H9 (cell line): ENCODE measurements around the gene CXorf66. TPM values are rescaled to one million over a fixed set of nuclear protein-coding genes. Genes with fewer than 3 reads are reported as not detected.

Source experiments
- DNase-seq: peaks from one replicate; pipeline ENCODE4 v3.0.0-alpha.2; 2017
- H2AFZ ChIP-seq: one replicate; pipeline ENCODE4 v1.6.1; 2013; ENCODE audit warnings: mild to moderate bottlenecking, low read length, control low read depth, moderate library complexity
- H2AK5ac ChIP-seq: 2 replicates; pipeline ENCODE4 v1.6.1; 2013; ENCODE audit warnings: low read length, control low read depth, mixed read lengths; ENCODE audit not compliant: insufficient read length
- H2BK120ac ChIP-seq: one replicate; pipeline ENCODE4 v1.6.1; 2013; ENCODE audit warnings: low read depth, mild to moderate bottlenecking, low read length, control low read depth, inconsistent platforms; ENCODE audit not compliant: poor library complexity, severe bottlenecking
- H2BK12ac ChIP-seq: 2 replicates; pipeline ENCODE4 v1.6.1; 2013; ENCODE audit warnings: low read length, control low read depth, mixed read lengths, low read depth; ENCODE audit not compliant: insufficient read length
- H2BK15ac ChIP-seq: 2 replicates; pipeline ENCODE4 v1.6.1; 2013; ENCODE audit warnings: low read depth, low read length, control low read depth
- H2BK20ac ChIP-seq: one replicate; pipeline ENCODE4 v1.6.1; 2013; ENCODE audit warnings: low read depth, mild to moderate bottlenecking, low read length, control low read depth, inconsistent platforms; ENCODE audit not compliant: poor library complexity, severe bottlenecking
- H2BK5ac ChIP-seq: 2 replicates; pipeline ENCODE4 v1.6.1; 2013; ENCODE audit warnings: low read length, control low read depth, mixed read lengths; ENCODE audit not compliant: insufficient read length
- H3K14ac ChIP-seq: 2 replicates; pipeline ENCODE4 v1.6.1; 2013; ENCODE audit warnings: low read length, control low read depth; ENCODE audit not compliant: insufficient read depth
- H3K18ac ChIP-seq: 2 replicates; pipeline ENCODE4 v1.6.1; 2013; ENCODE audit warnings: low read depth, mild to moderate bottlenecking, mixed read lengths, low read length, control low read depth; ENCODE audit not compliant: insufficient read length
- H3K23ac ChIP-seq: 2 replicates; pipeline ENCODE4 v1.6.1; 2013; ENCODE audit warnings: low read length, control low read depth, mixed read lengths, low read depth; ENCODE audit not compliant: insufficient read length
- H3K23me2 ChIP-seq: 2 replicates; pipeline ENCODE4 v1.6.1; 2013; ENCODE audit warnings: low read depth, mild to moderate bottlenecking, mixed read lengths, low read length, control low read depth; ENCODE audit not compliant: insufficient read length, poor library complexity, severe bottlenecking
- H3K27ac ChIP-seq: 2 replicates; pipeline ENCODE4 v1.5.1; 2013; ENCODE audit warnings: low read length, control low read depth, mixed read lengths, low read depth; ENCODE audit not compliant: insufficient read length
- H3K27me3 ChIP-seq: 2 replicates; pipeline ENCODE4 v1.6.1; 2013; ENCODE audit warnings: low read length, control low read depth, inconsistent platforms; ENCODE audit not compliant: insufficient read depth
- H3K4ac ChIP-seq: 2 replicates; pipeline ENCODE4 v1.6.1; 2013; ENCODE audit warnings: low read depth, mild to moderate bottlenecking, control low read depth, inconsistent platforms, low read length, moderate library complexity
- H3K4me1 ChIP-seq: 2 replicates; pipeline ENCODE4 v1.6.1; 2013; ENCODE audit warnings: low read length, control low read depth, inconsistent platforms; ENCODE audit not compliant: insufficient read depth
- H3K4me2 ChIP-seq: 2 replicates; pipeline ENCODE4 v1.6.1; 2013; ENCODE audit warnings: low read length, control low read depth, mixed read lengths; ENCODE audit not compliant: insufficient read length, insufficient read depth
- H3K56ac ChIP-seq: 2 replicates; pipeline ENCODE4 v1.6.1; 2013; ENCODE audit warnings: low read depth, mild to moderate bottlenecking, mixed read lengths, low read length, control low read depth; ENCODE audit not compliant: insufficient read length
- H3K79me1 ChIP-seq: 2 replicates; pipeline ENCODE4 v1.6.1; 2013; ENCODE audit warnings: low read depth, mild to moderate bottlenecking, moderate library complexity, low read length, control low read depth, inconsistent platforms; ENCODE audit not compliant: insufficient read depth, poor library complexity, severe bottlenecking
- H3K79me2 ChIP-seq: 2 replicates; pipeline ENCODE4 v1.6.1; 2013; ENCODE audit warnings: low read length, control low read depth, inconsistent platforms; ENCODE audit not compliant: insufficient read depth
- H3K9ac ChIP-seq: 2 replicates; pipeline ENCODE4 v1.6.1; 2013; ENCODE audit warnings: low read length, control low read depth, mixed read lengths; ENCODE audit not compliant: insufficient read length; ENCODE audit errors: extremely low read depth
- H3K9me3 ChIP-seq: one replicate; pipeline ENCODE4 v1.6.1; 2013; ENCODE audit warnings: low read depth, low read length, inconsistent platforms; ENCODE audit not compliant: control insufficient read depth
- H3T11ph ChIP-seq: one replicate; pipeline ENCODE4 v1.6.1; 2013; ENCODE audit warnings: mild to moderate bottlenecking, low read length, control low read depth, inconsistent platforms
- H4K20me1 ChIP-seq: one replicate; pipeline ENCODE4 v1.6.1; 2013; ENCODE audit not compliant: control insufficient read depth, insufficient read length, insufficient read depth
- H4K5ac ChIP-seq: 2 replicates; pipeline ENCODE4 v1.6.1; 2013; ENCODE audit warnings: low read depth, mild to moderate bottlenecking, mixed read lengths, low read length, control low read depth; ENCODE audit not compliant: insufficient read length
- H4K8ac ChIP-seq: replicated peaks from 2 replicates; pipeline ENCODE4 v1.6.1; 2013; ENCODE audit warnings: low read length, control low read depth, mixed read lengths, low read depth; ENCODE audit not compliant: insufficient read length
- H4K91ac ChIP-seq: 2 replicates; pipeline ENCODE4 v1.6.1; 2013; ENCODE audit warnings: low read depth, mild to moderate bottlenecking, moderate library complexity, mixed read lengths, low read length, control low read depth; ENCODE audit not compliant: insufficient read length
- H3K27ac Mint-ChIP-seq, 3 experiments: 2 replicates in 2 of 3; 3 replicates in 1 of 3; pipeline ENCODE4 v1.8.0; 2020 to 2021; ENCODE audit warnings: mixed read lengths in 3 of 3, mild to moderate bottlenecking in 1 of 3, moderate library complexity in 1 of 3
- H3K27me3 Mint-ChIP-seq: 2 replicates; pipeline ENCODE4 v1.8.0; 2021; ENCODE audit warnings: low read depth, mild to moderate bottlenecking, moderate library complexity, mixed read lengths
- H3K36me3 Mint-ChIP-seq, 3 experiments: 2 replicates in 2 of 3; 3 replicates in 1 of 3; pipeline ENCODE4 v1.8.0; 2020 to 2021; ENCODE audit warnings: low read depth in 3 of 3, mixed read lengths in 3 of 3; ENCODE audit not compliant: insufficient read depth in 1 of 3
- H3K4me1 Mint-ChIP-seq, 2 experiments: 2 replicates each; pipeline ENCODE4 v1.8.0; 2020; ENCODE audit warnings: mixed read lengths in 2 of 2
- H3K4me3 Mint-ChIP-seq, 2 experiments: 2 replicates in 1 of 2; 3 replicates in 1 of 2; pipeline ENCODE4 v1.8.0; 2020 to 2021; ENCODE audit warnings: mild to moderate bottlenecking in 2 of 2, mixed read lengths in 2 of 2, moderate library complexity in 1 of 2
- H3K9me3 Mint-ChIP-seq, 2 experiments: 2 replicates in 1 of 2; 3 replicates in 1 of 2; pipeline ENCODE4 v1.8.0; 2020; ENCODE audit warnings: mild to moderate bottlenecking in 2 of 2, mixed read lengths in 2 of 2, moderate library complexity in 1 of 2
- CTCF ChIP-seq: fragments of 200-600 bp; sonication (generic); conservative IDR thresholded peaks from 3 replicates; pipeline ENCODE4 v1.8.0; 2021; ENCODE audit warnings: antibody characterized with exemption, mild to moderate bottlenecking
- WGBS: extraction: QIAGEN DNeasy Blood & Tissue Kit; methylation state at CpG from one replicate; pipeline ENCODE4 v1.1.7; 2013; ENCODE audit warnings: missing lambda C conversion rate, low lambda C conversion rate, mixed read lengths; ENCODE audit not compliant: insufficient read length; ENCODE audit errors: extremely low coverage; 5-methylcytosine and 5-hydroxymethylcytosine counted together
- total RNA-seq: library from RNA; stranded (reverse); gene quantifications from 2 replicates; pipeline ENCODE4 v1.2.1, GENCODE V29; 2021

The CXorf66 gene
- total RNA-seq, 1 experiment from 2014 or later = not detected

- no peak overlapping the region for H2BK12ac ChIP-seq
- no peaks in the 10 kb centered on the region for H3K9me3 ChIP-seq
- H3K23me2 ChIP-seq = no peaks in the 10 kb centered on the region
- H2BK20ac ChIP-seq = no peak overlapping the region
- no peaks in the 10 kb centered on the region for H3K79me1 ChIP-seq
- no peak overlapping the region for H3K9ac ChIP-seq
- Mint-ChIP-seq H3K4me3 (no peak overlapping the region), H3K36me3 (no peaks in the 10 kb centered on the region; a peak in 1 of 7 replicates), H3K9me3 (peaks cover 6 to 48% of the 10 kb centered on the region in 2 experiments; a peak in 4 of 5 replicates), H3K4me1 (peaks cover 3 to 8% of the 10 kb centered on the region in 2 experiments; a peak in 2 of 4 replicates), H3K27me3 (peaks cover 7% of the 10 kb centered on the region; the same call in 1 of the 2 replicates), H3K27ac (no peak overlapping the region)
- TF ChIP-seq CTCF = no peak
- H2BK5ac ChIP-seq = no peak overlapping the region
- no peak for DNase-seq
- H3K27me3 ChIP-seq = no peaks in the 10 kb centered on the region
- no peak overlapping the region for H4K91ac ChIP-seq
- H4K20me1 ChIP-seq = no peaks in the 10 kb centered on the region
- no peak overlapping the region for H2BK15ac ChIP-seq
- H3K4me2 ChIP-seq = no peak overlapping the region
- no peak overlapping the region for H3K18ac ChIP-seq
- H3K23ac ChIP-seq = no peak overlapping the region
- H3K14ac ChIP-seq = no peak overlapping the region
- no peaks in the 10 kb centered on the region for H3K79me2 ChIP-seq
- H4K8ac ChIP-seq = no peak overlapping the region
- H3K56ac ChIP-seq = no peak overlapping the region
- no peak overlapping the region for H2AFZ ChIP-seq
- no peaks in the 10 kb centered on the region; the same call in 1 of the 2 replicates for H3K4me1 ChIP-seq
- H2AK5ac ChIP-seq = no peak overlapping the region
- no peak overlapping the region for H3K27ac ChIP-seq
- WGBS = no CpG with 5 or more reads among the region's 3 CpGs
- no peak overlapping the region for H4K5ac ChIP-seq
- H3K4ac ChIP-seq = no peak overlapping the region
- no peak overlapping the region for H3T11ph ChIP-seq
- H2BK120ac ChIP-seq = no peak overlapping the region
Measured at GRCh38 chrX:139974471-139974870, 9.2 kb upstream of the CXorf66 start.
